AG09309 (cell line): ENCODE results near the gene PNISR.

ENCODE experiments used
- DNase-seq: peaks from one replicate; pipeline ENCODE4 v3.0.0-alpha.2; 2010; ENCODE audit warnings: low read depth
- H3K4me3 ChIP-seq: 2 replicates; pipeline ENCODE4 v1.5.1; 2011; ENCODE audit warnings: mild to moderate bottlenecking, low read depth, low read length, moderate library complexity; ENCODE audit not compliant: control insufficient read depth
- CTCF ChIP-seq: IDR thresholded peaks from 2 replicates; pipeline ENCODE4 v1.5.1; 2011; ENCODE audit warnings: mild to moderate bottlenecking, low read depth, low read length, inconsistent platforms; ENCODE audit not compliant: insufficient read depth, control insufficient read depth; ENCODE audit errors: missing control alignments

Gene PNISR

DNA sequence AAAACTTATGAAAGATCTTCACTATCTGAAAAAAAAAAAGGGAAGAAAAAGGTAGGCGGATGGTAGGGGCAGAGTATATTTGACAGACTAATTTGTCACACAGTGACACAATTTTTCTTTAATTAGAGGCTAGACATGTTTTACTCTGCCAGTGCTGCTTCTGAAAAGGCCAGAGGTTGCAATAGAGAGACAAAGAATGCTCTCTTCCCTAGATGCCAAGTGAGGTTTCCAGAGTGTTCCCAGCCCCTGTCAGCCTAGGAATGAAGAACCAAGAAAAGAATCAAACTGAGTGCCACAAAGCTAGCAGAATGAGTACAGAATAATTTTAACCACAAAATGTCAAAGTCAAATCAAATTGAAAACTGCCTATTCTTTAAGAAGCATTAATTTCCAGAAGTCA lies 13.0 kb downstream of the PNISR start:
- no peak overlapping the region for H3K4me3 ChIP-seq
- TF ChIP-seq CTCF: no peak
- no peak for DNase-seq

- no peak overlapping the region for H3K4me3 ChIP-seq
- no peak for DNase-seq
- no peak for TF ChIP-seq CTCF
Measured at GRCh38 chr6:99409672-99410071, 15.4 kb downstream of the PNISR start.

DNA sequence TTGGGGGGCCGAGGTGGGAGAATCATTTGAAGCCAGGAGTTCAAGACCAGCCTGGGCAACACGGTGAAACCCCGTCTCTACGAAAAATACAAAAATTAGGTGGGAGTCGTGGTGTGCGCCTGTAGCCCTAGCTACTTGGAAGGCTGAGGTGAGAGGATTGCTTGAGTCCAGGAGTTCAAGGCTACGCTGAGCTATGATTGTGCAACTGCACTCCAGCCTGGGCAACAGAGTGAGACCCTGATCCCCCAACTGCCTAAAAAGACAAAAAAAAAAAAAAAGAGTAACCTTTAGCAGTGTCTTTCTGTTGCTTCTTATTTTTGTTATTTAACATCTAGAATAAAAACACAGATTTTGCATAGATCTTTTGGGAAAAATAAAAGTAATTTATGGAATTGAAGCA lies 18.0 kb downstream of the PNISR start:
- no peak for DNase-seq
- no peak for TF ChIP-seq CTCF
- H3K4me3 ChIP-seq: no peak overlapping the region

- no peak for DNase-seq
- no peak overlapping the region for H3K4me3 ChIP-seq
- TF ChIP-seq CTCF: no peak
Measured at GRCh38 chr6:99402448-99402847, 22.7 kb downstream of the PNISR start.

GRCh38 chr6:99397287-99397686 lies 27.8 kb downstream of the PNISR start:
- no peak for DNase-seq
- H3K4me3 ChIP-seq: no peak overlapping the region
- no peak for TF ChIP-seq CTCF

DNA sequence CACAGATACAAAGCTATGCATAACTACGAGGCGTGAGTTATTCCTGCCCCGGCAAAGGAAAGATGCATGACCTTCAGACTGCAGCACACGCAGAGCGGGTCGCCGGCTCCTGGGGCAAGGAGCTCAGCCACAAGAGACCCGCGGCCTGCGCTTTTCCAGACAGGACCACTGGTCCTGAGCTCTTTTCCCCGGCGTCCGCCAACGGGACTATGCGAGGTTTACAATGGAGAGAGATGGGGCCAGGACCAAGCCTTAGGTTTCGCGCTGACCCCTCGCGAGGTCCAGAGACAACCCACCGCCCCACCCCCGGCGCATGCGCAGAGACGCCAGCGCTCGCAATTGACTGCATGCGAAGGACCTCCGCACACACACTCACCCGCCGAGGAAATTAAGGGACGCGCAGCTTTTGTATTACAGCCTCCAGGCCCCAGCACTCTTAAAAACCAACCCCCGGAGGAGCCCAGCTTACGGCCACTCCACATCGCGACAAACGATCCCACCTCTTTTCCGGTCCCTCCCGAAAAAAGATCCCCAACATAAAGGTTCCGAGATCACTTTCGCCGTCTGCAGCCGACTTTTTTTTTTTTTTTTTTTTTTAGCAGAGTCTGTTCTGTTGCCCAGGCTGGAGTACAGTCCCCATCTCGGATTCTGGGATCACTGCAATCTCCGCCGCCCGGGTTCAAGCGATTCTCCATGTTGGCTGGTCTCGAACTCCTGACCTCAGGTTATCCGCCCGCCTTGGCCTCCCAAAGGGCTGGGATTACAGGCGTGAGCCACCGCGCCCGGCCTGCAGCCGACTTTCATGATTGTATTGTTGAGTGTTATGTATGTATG lies 31.2 kb downstream of the PNISR start, which contains the start of gene COQ3:
Gene COQ3 (minus strand): TSS at position 498 of the 834 bp plus-strand sequence. CDS start 16 bp downstream, at position 482.
- no peak for TF ChIP-seq CTCF
- peak within 1 kb of the TSS; percentile 76 for H3K4me3 ChIP-seq
- DNase-seq: peak; percentile 24

DNA sequence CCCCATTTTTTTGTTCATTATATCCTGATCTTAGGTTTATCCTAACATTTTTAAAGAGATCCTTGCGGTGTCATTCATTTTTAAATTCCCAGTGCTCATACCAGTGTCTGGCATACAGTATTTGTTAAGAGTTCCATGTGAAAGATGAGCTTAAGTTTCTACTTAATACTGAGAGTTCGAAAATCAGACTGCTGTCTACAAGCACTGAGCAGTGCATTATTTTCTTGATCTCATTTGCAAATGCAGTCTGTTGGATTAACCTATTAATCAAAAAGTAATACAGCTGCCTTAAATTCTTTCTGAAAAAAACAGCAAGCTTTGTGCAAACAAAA lies 31.8 kb downstream of the PNISR start:
- DNase-seq: no peak
- H3K4me3 ChIP-seq: peak overlapping the region; percentile 76
- TF ChIP-seq CTCF: no peak
